Sigmoid colon (tissue), 4 donors: Measurements from ENCODE around the gene OR6J1.

ENCODE experiments used
- CTCF ChIP-seq, 4 experiments: fragments of 450-650 bp in 3 of 4; fragments of 200-600 bp in 1 of 4; IDR thresholded peaks; one replicate each; pipeline ENCODE4 v1.5.1; 2016 to 2019; ENCODE audit warnings: antibody characterized with exemption in 4 of 4, mild to moderate bottlenecking in 3 of 4, moderate library complexity in 2 of 4
- EP300 ChIP-seq, 4 donors: sonication (generic); formaldehyde crosslinking; IDR thresholded peaks; one replicate each; pipeline ENCODE4 v1.6.1; 2017; ENCODE audit warnings: antibody characterized with exemption in 4 of 4

DNA sequence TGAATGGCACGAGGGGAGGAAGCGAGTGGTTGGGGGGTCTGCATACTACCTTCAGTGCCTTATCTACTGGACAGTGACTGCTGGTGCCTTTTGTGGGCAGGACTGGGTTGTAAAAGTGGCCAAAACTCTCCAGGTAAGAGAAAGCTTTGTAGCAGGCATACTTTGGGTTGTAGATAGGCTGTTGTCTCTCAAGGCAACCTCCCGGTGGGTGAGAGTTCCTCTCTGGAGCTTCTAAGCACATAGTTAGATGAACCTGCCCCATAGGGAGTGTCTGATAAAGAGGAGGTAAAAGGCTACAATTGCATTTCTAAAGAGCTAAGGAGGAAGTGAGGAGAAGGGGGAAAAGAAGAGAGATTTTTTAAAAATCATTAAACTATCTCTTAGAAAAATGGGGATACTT is 51.0 kb downstream of the OR6J1 start:
- TF ChIP-seq CTCF (IDR thresholded peaks at IDR 0.05): no peak
- TF ChIP-seq EP300 (IDR thresholded peaks at IDR 0.05): no peak
